ENCODE measurements around the gene RASGRF1.
"Not testable (repeated sequence)": the region's sequence is repeated elsewhere in the genome, so short reads cannot be mapped to it uniquely, and the experiment has no call there.

Gene RASGRF1

GRCh38 chr15:79025201-79025600, 65.4 kb downstream of the RASGRF1 start:
- Mint-ChIP-seq H3K9me3 (no peaks in the 10 kb centered on the region), H3K4me3 (no peak overlapping the region), H3K4me1 (no peaks in the 10 kb centered on the region), H3K27me3 (peaks cover 12% of the 10 kb centered on the region), H3K27ac (ENCODE audit: low read depth) (no peak overlapping the region), H3K36me3 (ENCODE audit: insufficient read depth) (no peaks in the 10 kb centered on the region)
- DNase-seq (ENCODE audit: low spot score in 2 of 2) (no peak), ATAC-seq (replicated peaks; ENCODE audit: extremely low read depth, poor library complexity, severe bottlenecking) (no peak)

GRCh38 chr15:79024493-79024892, 66.1 kb downstream of the RASGRF1 start:
- not testable (repeated sequence) for ATAC-seq (replicated peaks; ENCODE audit: extremely low read depth, poor library complexity, severe bottlenecking)

GRCh38 chr15:79023918-79024317, 66.7 kb downstream of the RASGRF1 start:
- H3K9me3 Mint-ChIP-seq: no peaks in the 10 kb centered on the region
- no peak for DNase-seq (ENCODE audit: low spot score in 2 of 2)
- no peak for ATAC-seq (replicated peaks; ENCODE audit: extremely low read depth, poor library complexity, severe bottlenecking)
- peaks cover under 1% of the 10 kb centered on the region for H3K27me3 Mint-ChIP-seq
- H3K27ac Mint-ChIP-seq (ENCODE audit: low read depth): no peak overlapping the region
- H3K36me3 Mint-ChIP-seq (ENCODE audit: insufficient read depth): no peaks in the 10 kb centered on the region
- H3K4me1 Mint-ChIP-seq: no peaks in the 10 kb centered on the region
- no peak overlapping the region for H3K4me3 Mint-ChIP-seq

More at GRCh38 chr15:79024493-79024892, 66.1 kb downstream of the RASGRF1 start:
- H3K27me3 Mint-ChIP-seq; H3K4me1 Mint-ChIP-seq; H3K36me3 Mint-ChIP-seq (ENCODE audit: insufficient read depth); DNase-seq (ENCODE audit: low spot score in 2 of 2); H3K9me3 Mint-ChIP-seq; H3K4me3 Mint-ChIP-seq; H3K27ac Mint-ChIP-seq (ENCODE audit: low read depth): not testable (repeated sequence)

- Mint-ChIP-seq H3K4me3 (no peak overlapping the region), H3K27me3 (no peaks in the 10 kb centered on the region), H3K4me1 (no peaks in the 10 kb centered on the region), H3K9me3 (no peaks in the 10 kb centered on the region), H3K36me3 (ENCODE audit: insufficient read depth) (no peaks in the 10 kb centered on the region), H3K27ac (ENCODE audit: low read depth) (no peak overlapping the region)
- no peak for DNase-seq (ENCODE audit: low spot score in 2 of 2)
- ATAC-seq (replicated peaks; ENCODE audit: extremely low read depth, poor library complexity, severe bottlenecking): no peak
Observed at GRCh38 chr15:79023546-79023890, 67.1 kb downstream of the RASGRF1 start.

- Mint-ChIP-seq H3K27ac (ENCODE audit: low read depth) (no peak overlapping the region), H3K27me3 (no peaks in the 10 kb centered on the region), H3K36me3 (ENCODE audit: insufficient read depth) (no peaks in the 10 kb centered on the region), H3K9me3 (no peaks in the 10 kb centered on the region), H3K4me3 (no peak overlapping the region), H3K4me1 (no peaks in the 10 kb centered on the region)
- no peak for ATAC-seq (replicated peaks; ENCODE audit: extremely low read depth, poor library complexity, severe bottlenecking)
- DNase-seq (ENCODE audit: low spot score in 2 of 2): no peak
Observed at GRCh38 chr15:79018960-79019359, 71.6 kb downstream of the RASGRF1 start.

GRCh38 chr15:79017953-79018352, 72.6 kb downstream of the RASGRF1 start:
- no peak overlapping the region for H3K27ac Mint-ChIP-seq (ENCODE audit: low read depth)
- H3K4me3 Mint-ChIP-seq: no peak overlapping the region
- no peaks in the 10 kb centered on the region for H3K27me3 Mint-ChIP-seq
- DNase-seq (ENCODE audit: low spot score in 2 of 2) (no peak), ATAC-seq (replicated peaks; ENCODE audit: extremely low read depth, poor library complexity, severe bottlenecking) (no peak)
- no peaks in the 10 kb centered on the region for H3K36me3 Mint-ChIP-seq (ENCODE audit: insufficient read depth)
- no peaks in the 10 kb centered on the region for H3K4me1 Mint-ChIP-seq
- no peaks in the 10 kb centered on the region for H3K9me3 Mint-ChIP-seq

DNA sequence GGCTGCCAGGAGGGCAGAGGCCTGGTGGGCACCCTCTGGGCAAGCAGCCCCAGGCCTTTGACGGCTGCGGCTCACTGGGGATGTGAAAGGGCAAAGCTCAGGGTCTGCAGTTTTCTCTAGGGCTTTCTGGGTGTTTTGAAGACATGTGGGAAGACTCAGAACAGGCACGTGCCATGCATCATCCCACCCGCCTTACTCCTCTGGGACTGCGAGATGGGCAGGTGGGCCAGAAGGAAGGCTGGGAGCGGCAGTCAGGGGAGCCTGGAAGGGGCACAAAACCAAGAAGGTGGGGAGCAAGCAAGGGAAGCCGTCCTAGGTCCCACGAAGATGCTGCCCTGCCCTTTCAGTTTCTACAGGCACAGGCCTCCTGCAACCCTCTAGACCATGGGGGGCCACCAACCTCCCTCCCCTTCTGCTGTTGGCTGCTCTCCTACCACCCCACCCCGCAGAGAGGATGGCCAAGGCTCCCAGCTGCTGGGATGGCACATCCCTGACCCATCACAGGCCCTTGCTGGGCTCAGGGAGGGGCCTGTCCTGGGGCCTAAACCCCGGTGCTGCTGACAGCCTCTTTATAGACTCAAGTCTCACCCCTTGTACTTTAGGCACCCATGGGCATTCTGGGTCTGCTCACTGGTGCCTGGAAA, 73.9 kb downstream of the RASGRF1 start:
- Mint-ChIP-seq H3K4me3 (no peak overlapping the region), H3K9me3 (no peaks in the 10 kb centered on the region), H3K36me3 (ENCODE audit: insufficient read depth) (no peaks in the 10 kb centered on the region), H3K4me1 (no peaks in the 10 kb centered on the region), H3K27ac (ENCODE audit: low read depth) (no peak overlapping the region), H3K27me3 (no peaks in the 10 kb centered on the region)
- ATAC-seq (replicated peaks; ENCODE audit: extremely low read depth, poor library complexity, severe bottlenecking) (no peak), DNase-seq (ENCODE audit: low spot score in 2 of 2) (no peak)

DNA sequence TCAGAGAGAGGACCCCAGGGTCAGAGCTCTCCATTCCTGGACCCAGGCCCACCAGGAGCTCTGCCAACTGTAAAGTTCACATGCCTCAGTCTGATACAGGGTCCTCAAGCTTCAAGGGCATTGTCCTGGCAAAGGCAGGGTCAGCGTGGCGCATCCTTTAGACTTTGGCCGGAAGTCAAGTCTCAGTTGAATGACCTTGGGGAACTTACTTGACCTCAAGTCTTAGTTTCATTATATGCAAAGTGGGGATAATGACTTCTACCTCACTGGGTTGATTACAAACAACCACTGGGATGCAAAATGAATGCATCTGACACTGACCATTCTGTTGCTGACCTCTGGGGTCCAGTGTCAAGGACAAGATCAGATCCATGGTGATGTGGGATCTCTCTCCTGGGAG, 75.2 kb downstream of the RASGRF1 start:
- ATAC-seq (replicated peaks; ENCODE audit: extremely low read depth, poor library complexity, severe bottlenecking): no peak
- no peaks in the 10 kb centered on the region for H3K36me3 Mint-ChIP-seq (ENCODE audit: insufficient read depth)
- H3K9me3 Mint-ChIP-seq: no peaks in the 10 kb centered on the region

GRCh38 chr15:79010278-79010677, 80.3 kb downstream of the RASGRF1 start:
- Mint-ChIP-seq H3K9me3 (no peaks in the 10 kb centered on the region), H3K4me3 (no peak overlapping the region), H3K36me3 (ENCODE audit: insufficient read depth) (no peaks in the 10 kb centered on the region), H3K27ac (ENCODE audit: low read depth) (no peak overlapping the region), H3K4me1 (no peaks in the 10 kb centered on the region), H3K27me3 (peaks cover 10% of the 10 kb centered on the region)
- ATAC-seq (replicated peaks; ENCODE audit: extremely low read depth, poor library complexity, severe bottlenecking) (no peak), DNase-seq (ENCODE audit: low spot score in 2 of 2) (no peak)

More for the DNA sequence above, 75.2 kb downstream of the RASGRF1 start:
- H3K4me3 Mint-ChIP-seq: no peak overlapping the region
- H3K27ac Mint-ChIP-seq (ENCODE audit: low read depth): no peak overlapping the region
- no peak for DNase-seq (ENCODE audit: low spot score in 2 of 2)
- no peaks in the 10 kb centered on the region for H3K4me1 Mint-ChIP-seq
- H3K27me3 Mint-ChIP-seq: peaks cover 10% of the 10 kb centered on the region

GRCh38 chr15:79009379-79009778, 81.2 kb downstream of the RASGRF1 start:
- peaks cover 7% of the 10 kb centered on the region for H3K4me1 Mint-ChIP-seq
- no peak overlapping the region for H3K27ac Mint-ChIP-seq (ENCODE audit: low read depth)
- H3K4me3 Mint-ChIP-seq: no peak overlapping the region
- H3K36me3 Mint-ChIP-seq (ENCODE audit: insufficient read depth): no peaks in the 10 kb centered on the region
- H3K9me3 Mint-ChIP-seq: no peaks in the 10 kb centered on the region
- H3K27me3 Mint-ChIP-seq: peaks cover 10% of the 10 kb centered on the region
- ATAC-seq (replicated peaks; ENCODE audit: extremely low read depth, poor library complexity, severe bottlenecking) (no peak), DNase-seq (ENCODE audit: low spot score in 2 of 2) (no peak)

- Mint-ChIP-seq H3K27me3 (peaks cover 12% of the 10 kb centered on the region), H3K9me3 (no peaks in the 10 kb centered on the region), H3K4me3 (no peak overlapping the region), H3K4me1 (peaks cover 7% of the 10 kb centered on the region), H3K27ac (ENCODE audit: low read depth) (no peak overlapping the region), H3K36me3 (ENCODE audit: insufficient read depth) (no peaks in the 10 kb centered on the region)
- ATAC-seq (replicated peaks; ENCODE audit: extremely low read depth, poor library complexity, severe bottlenecking) (no peak), DNase-seq (ENCODE audit: low spot score in 2 of 2) (no peak)
Observed at GRCh38 chr15:79008659-79009058, 81.9 kb downstream of the RASGRF1 start.

DNA sequence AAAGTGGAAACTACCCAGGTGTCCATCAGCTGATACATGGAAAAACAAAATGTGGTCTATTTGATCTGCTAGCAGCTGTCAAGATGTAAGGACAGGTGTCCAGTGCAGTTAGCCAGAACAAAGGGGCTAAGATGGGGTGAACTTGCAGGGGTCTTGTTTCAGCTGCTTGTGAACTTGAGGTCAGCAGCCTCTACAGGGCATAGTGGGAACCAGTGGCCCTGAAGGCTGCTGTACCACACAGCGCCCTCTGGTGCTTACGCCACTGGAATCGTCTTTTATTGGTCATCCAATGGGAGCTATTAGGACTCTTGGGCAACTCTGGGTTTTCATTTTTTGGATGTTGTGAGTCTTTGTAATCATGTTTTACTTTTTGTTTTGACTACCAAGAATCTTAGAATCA, 83.5 kb downstream of the RASGRF1 start:
- H3K36me3 Mint-ChIP-seq (ENCODE audit: insufficient read depth): no peaks in the 10 kb centered on the region
- no peaks in the 10 kb centered on the region for H3K9me3 Mint-ChIP-seq
- peaks cover 7% of the 10 kb centered on the region for H3K4me1 Mint-ChIP-seq
- H3K27ac Mint-ChIP-seq (ENCODE audit: low read depth): no peak overlapping the region
- H3K4me3 Mint-ChIP-seq: no peak overlapping the region
- no peak for ATAC-seq (replicated peaks; ENCODE audit: extremely low read depth, poor library complexity, severe bottlenecking)
- H3K27me3 Mint-ChIP-seq: peaks cover 19% of the 10 kb centered on the region
- DNase-seq (ENCODE audit: low spot score in 2 of 2): no peak

DNA sequence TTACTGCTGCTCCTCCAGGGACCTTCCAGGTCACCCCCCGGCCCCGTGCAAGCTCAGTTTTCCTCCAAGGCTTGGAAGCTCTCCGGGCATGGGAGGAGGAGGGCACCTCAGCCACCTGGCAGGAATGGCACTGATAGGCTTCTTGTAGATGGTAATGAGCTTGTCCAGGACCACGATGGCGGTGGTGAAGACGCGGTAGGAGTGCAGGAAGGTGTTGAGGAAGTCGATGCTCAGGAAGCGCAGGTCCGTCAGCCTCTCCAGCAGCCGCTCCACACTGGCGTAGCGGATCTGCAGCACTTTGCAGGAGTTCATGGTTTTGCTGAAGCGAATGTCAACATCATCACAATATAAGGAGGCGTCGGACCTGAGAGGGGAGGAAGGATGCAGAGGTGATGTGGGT, 84.5 kb downstream of the RASGRF1 start:
- H3K27ac Mint-ChIP-seq (ENCODE audit: low read depth): no peak overlapping the region
- no peak overlapping the region for H3K4me3 Mint-ChIP-seq
- H3K4me1 Mint-ChIP-seq: peaks cover 7% of the 10 kb centered on the region
- DNase-seq (ENCODE audit: low spot score in 2 of 2) (no peak), ATAC-seq (replicated peaks; ENCODE audit: extremely low read depth, poor library complexity, severe bottlenecking) (no peak)
- no peaks in the 10 kb centered on the region for H3K9me3 Mint-ChIP-seq
- no peaks in the 10 kb centered on the region for H3K36me3 Mint-ChIP-seq (ENCODE audit: insufficient read depth)
- peaks cover 14% of the 10 kb centered on the region for H3K27me3 Mint-ChIP-seq

- H3K4me1 Mint-ChIP-seq: peaks cover 7% of the 10 kb centered on the region
- no peaks in the 10 kb centered on the region for H3K9me3 Mint-ChIP-seq
- H3K36me3 Mint-ChIP-seq (ENCODE audit: insufficient read depth): no peaks in the 10 kb centered on the region
- no peak overlapping the region for H3K27ac Mint-ChIP-seq (ENCODE audit: low read depth)
- H3K4me3 Mint-ChIP-seq: no peak overlapping the region
- H3K27me3 Mint-ChIP-seq: peaks cover 8% of the 10 kb centered on the region
- DNase-seq (ENCODE audit: low spot score in 2 of 2): no peak
- ATAC-seq (replicated peaks; ENCODE audit: extremely low read depth, poor library complexity, severe bottlenecking): no peak
Observed at GRCh38 chr15:79004336-79004735, 86.2 kb downstream of the RASGRF1 start.

Data from central memory CD8-positive, alpha-beta T cell (primary cell).